Hepatocyte (in vitro differentiated cells): ENCODE results near the gene ZIM2. TPM values are rescaled to one million over a fixed set of nuclear protein-coding genes. Genes with fewer than 3 reads are reported as not detected.

ENCODE experiments used
- DNase-seq: peaks from one replicate; pipeline ENCODE4 v3.0.0-alpha.2; 2016; ENCODE audit warnings: low spot score
- H2AFZ ChIP-seq: fragments of 200-600 bp; sonication (generic); 2 replicates; pipeline ENCODE4 v1.6.0; 2016; ENCODE audit warnings: antibody characterized with exemption, mild to moderate bottlenecking
- H3K27ac ChIP-seq: fragments of 200-600 bp; sonication (generic); 2 replicates; pipeline ENCODE4 v1.5.1; 2016; ENCODE audit warnings: mild to moderate bottlenecking
- H3K27me3 ChIP-seq: fragments of 200-600 bp; sonication (generic); 2 replicates; pipeline ENCODE4 v1.6.1; 2016
- H3K36me3 ChIP-seq: fragments of 200-600 bp; sonication (generic); replicated peaks from 2 replicates; pipeline ENCODE4 v1.5.1; 2016; ENCODE audit warnings: low read depth; ENCODE audit not compliant: insufficient read depth
- H3K4me1 ChIP-seq: fragments of 200-600 bp; sonication (generic); 2 replicates; pipeline ENCODE4 v1.5.1; 2016; ENCODE audit warnings: mild to moderate bottlenecking, moderate library complexity; ENCODE audit not compliant: insufficient read depth
- H3K4me2 ChIP-seq: fragments of 200-600 bp; sonication (generic); 2 replicates; pipeline ENCODE4 v1.6.0; 2016
- H3K4me3 ChIP-seq: fragments of 200-600 bp; sonication (generic); 2 replicates; pipeline ENCODE4 v1.5.1; 2016; ENCODE audit warnings: mild to moderate bottlenecking
- H3K79me2 ChIP-seq: fragments of 200-600 bp; sonication (generic); 2 replicates; pipeline ENCODE4 v1.6.0; 2017; ENCODE audit warnings: mild to moderate bottlenecking
- H3K9me2 ChIP-seq: fragments of 200-600 bp; sonication (generic); replicated peaks from 2 replicates; pipeline ENCODE4 v1.6.0; 2017; ENCODE audit warnings: mild to moderate bottlenecking; ENCODE audit not compliant: insufficient read depth
- H3K9me3 ChIP-seq: fragments of 200-600 bp; sonication (generic); 2 replicates; pipeline ENCODE4 v1.5.1; 2016; ENCODE audit warnings: low read depth, mild to moderate bottlenecking
- H4K20me1 ChIP-seq: fragments of 200-600 bp; sonication (generic); 2 replicates; pipeline ENCODE4 v1.6.0; 2016; ENCODE audit warnings: mild to moderate bottlenecking; ENCODE audit not compliant: insufficient read depth, poor library complexity, severe bottlenecking
- EZH2 ChIP-seq: fragments of 200-600 bp; sonication (generic); IDR thresholded peaks from 2 replicates; pipeline ENCODE4 v1.6.1; 2016; ENCODE audit warnings: antibody characterized with exemption, mild to moderate bottlenecking, borderline replicate concordance
- EZH2phosphoT487 ChIP-seq: fragments of 200-600 bp; sonication (generic); IDR thresholded peaks from one replicate; pipeline ENCODE4 v1.6.1; 2018; ENCODE audit warnings: antibody characterized with exemption, mild to moderate bottlenecking, low read depth, moderate library complexity; ENCODE audit not compliant: unreplicated experiment, severe bottlenecking
- WGBS: methylation state at CpG from one replicate; pipeline ENCODE4 v1.1.6; 2016; ENCODE audit warnings: low lambda C conversion rate; ENCODE audit errors: missing lambda C conversion rate; 5-methylcytosine and 5-hydroxymethylcytosine counted together
- polyA plus RNA-seq: library from polyadenylated mRNA; unstranded; fragments of >200 nt; fragmentation: Nextera tagmentation; extraction: Ambion mirVana; gene quantifications from 2 replicates; pipeline ENCODE4 v1.2.1, GENCODE V29; 2016
- total RNA-seq: library from RNA; depleted of rRNA; stranded (reverse); fragments of >200 nt; gene quantifications from 2 replicates; pipeline ENCODE4 v1.2.3, GENCODE V29; 2014
- TF ChIP-seq, protein P1 (sequence below): fragments of 200-600 bp; sonication (generic); IDR thresholded peaks from 2 replicates; pipeline ENCODE4 v1.5.1; 2016; ENCODE audit warnings: antibody characterized with exemption, mild to moderate bottlenecking; ENCODE audit not compliant: poor library complexity

ZIM2 gene
- total and polyA plus RNA-seq, 2 experiments from 2014 or later: not detected

DNA sequence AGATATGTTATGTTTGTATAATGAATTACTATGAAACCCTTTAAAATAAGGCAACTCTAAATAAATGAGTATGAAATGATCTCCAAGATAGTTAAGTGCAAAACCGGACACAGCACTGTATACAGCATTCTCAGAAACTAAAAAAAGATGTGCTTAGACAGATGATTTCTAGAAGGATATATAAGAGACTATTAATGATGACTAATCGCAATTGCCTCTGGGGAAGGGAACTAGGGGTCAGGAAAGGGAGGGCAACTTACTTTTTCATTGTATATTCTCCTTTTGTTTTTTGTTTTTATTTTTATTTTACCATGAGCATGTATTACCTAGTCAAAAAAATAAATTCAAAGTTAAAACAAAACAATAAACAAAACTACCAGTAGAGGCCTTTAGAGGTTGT, 12.8 kb downstream of the ZIM2 start:
- no peaks in the 10 kb centered on the region for H3K9me3 ChIP-seq
- H3K4me1 ChIP-seq: no peaks in the 10 kb centered on the region
- no peak overlapping the region for H3K4me2 ChIP-seq
- H3K9me2 ChIP-seq: no peaks in the 10 kb centered on the region
- no peak for DNase-seq
- no peaks in the 10 kb centered on the region for H3K36me3 ChIP-seq
- no peak overlapping the region for H3K27ac ChIP-seq
- H3K27me3 ChIP-seq: no peaks in the 10 kb centered on the region
- no peak overlapping the region for H3K4me3 ChIP-seq
- WGBS: 49% methylated on average over 2 of the region's 2 CpGs
- no peak overlapping the region for H2AFZ ChIP-seq
- no peaks in the 10 kb centered on the region for H4K20me1 ChIP-seq
- H3K79me2 ChIP-seq: no peaks in the 10 kb centered on the region
- TF ChIP-seq EZH2 (no peak), EZH2phosphoT487 (no peak)
- TF ChIP-seq, protein P1, sequence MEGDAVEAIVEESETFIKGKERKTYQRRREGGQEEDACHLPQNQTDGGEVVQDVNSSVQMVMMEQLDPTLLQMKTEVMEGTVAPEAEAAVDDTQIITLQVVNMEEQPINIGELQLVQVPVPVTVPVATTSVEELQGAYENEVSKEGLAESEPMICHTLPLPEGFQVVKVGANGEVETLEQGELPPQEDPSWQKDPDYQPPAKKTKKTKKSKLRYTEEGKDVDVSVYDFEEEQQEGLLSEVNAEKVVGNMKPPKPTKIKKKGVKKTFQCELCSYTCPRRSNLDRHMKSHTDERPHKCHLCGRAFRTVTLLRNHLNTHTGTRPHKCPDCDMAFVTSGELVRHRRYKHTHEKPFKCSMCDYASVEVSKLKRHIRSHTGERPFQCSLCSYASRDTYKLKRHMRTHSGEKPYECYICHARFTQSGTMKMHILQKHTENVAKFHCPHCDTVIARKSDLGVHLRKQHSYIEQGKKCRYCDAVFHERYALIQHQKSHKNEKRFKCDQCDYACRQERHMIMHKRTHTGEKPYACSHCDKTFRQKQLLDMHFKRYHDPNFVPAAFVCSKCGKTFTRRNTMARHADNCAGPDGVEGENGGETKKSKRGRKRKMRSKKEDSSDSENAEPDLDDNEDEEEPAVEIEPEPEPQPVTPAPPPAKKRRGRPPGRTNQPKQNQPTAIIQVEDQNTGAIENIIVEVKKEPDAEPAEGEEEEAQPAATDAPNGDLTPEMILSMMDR: no peak

DNA sequence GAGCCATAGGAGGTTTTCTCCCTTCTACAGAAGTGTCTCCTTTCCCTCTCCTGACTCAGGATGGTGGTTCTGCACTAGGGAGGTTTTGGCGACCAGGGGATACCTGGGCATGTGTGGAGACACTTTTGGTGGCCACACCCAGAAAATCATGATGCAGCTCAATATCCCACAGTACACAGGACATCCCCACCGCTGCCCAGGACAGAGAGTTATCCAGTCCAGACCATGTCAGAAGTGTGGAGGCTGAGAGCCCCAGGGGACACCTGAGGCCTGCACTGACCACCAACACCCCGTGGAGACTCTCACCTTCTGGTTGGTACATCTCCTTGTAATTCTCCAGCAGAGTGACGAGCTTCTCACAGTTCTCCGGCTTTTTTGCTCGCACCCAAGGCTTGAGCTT, 16.6 kb downstream of the ZIM2 start:
- 66% methylated on average over 6 of the region's 6 CpGs for WGBS
- H3K79me2 ChIP-seq: no peaks in the 10 kb centered on the region
- H3K9me3 ChIP-seq: no peaks in the 10 kb centered on the region
- TF ChIP-seq EZH2 (no peak), EZH2phosphoT487 (no peak)
- TF ChIP-seq, protein P1: no peak
- H3K4me1 ChIP-seq: no peaks in the 10 kb centered on the region
- H3K27ac ChIP-seq: no peak overlapping the region
- no peaks in the 10 kb centered on the region for H4K20me1 ChIP-seq
- no peaks in the 10 kb centered on the region for H3K36me3 ChIP-seq
- no peak overlapping the region for H3K4me2 ChIP-seq
- no peaks in the 10 kb centered on the region for H3K9me2 ChIP-seq
- H2AFZ ChIP-seq: no peak overlapping the region
- no peak overlapping the region for H3K4me3 ChIP-seq
- no peaks in the 10 kb centered on the region for H3K27me3 ChIP-seq
- DNase-seq: no peak

DNA sequence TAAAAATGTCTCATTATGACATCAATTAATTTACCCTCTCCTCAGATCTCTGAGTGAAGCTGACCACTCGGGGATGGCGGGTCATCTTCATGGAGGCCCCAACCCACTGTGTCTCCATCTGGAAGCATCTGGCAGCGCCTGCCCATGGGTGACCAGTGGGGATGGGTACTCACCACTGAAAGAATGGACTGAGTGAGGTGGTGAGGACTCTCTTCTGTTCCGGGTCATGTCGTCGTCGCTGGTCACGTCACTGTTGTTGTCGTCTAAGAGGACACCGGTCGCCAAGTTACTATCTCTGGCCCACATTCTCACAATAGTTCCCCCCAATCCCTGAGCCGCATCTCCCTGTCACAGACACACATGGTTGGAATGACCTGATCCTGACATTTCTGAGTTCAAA, 17.1 kb downstream of the ZIM2 start:
- no peak for TF ChIP-seq EZH2phosphoT487
- no peak for TF ChIP-seq EZH2
- Histone ChIP-seq H3K9me3 (no peaks in the 10 kb centered on the region), H3K4me3 (no peak overlapping the region), H3K9me2 (no peaks in the 10 kb centered on the region), H3K27me3 (no peaks in the 10 kb centered on the region), H3K4me1 (no peaks in the 10 kb centered on the region), H4K20me1 (no peaks in the 10 kb centered on the region), H3K4me2 (no peak overlapping the region), H3K27ac (no peak overlapping the region), H2AFZ (no peak overlapping the region), H3K36me3 (no peaks in the 10 kb centered on the region), H3K79me2 (no peaks in the 10 kb centered on the region)
- 87% methylated on average over 12 of the region's 12 CpGs for WGBS
- no peak for DNase-seq

DNA sequence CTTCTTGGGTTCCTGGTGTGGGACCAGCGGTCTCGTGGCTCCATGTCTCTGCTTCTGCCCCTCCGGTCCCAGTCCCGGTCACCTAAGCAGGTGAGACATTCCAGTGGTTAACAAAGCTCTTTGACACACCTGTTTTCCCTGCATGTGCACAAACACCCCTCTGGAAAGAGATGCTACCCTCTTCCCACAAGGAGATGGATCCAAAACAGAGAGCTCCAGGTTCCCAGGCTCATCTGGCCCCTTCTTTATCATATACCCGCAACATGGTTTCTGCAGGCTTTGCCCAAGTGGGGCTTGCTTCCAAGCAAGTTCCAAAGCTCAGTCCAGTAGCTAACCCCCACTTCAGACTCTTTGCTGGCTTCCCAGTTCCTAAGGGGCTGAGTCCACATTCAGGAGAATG, 17.8 kb downstream of the ZIM2 start:
- Histone ChIP-seq H3K36me3 (no peaks in the 10 kb centered on the region), H3K4me2 (no peak overlapping the region), H3K27me3 (no peaks in the 10 kb centered on the region), H3K27ac (no peak overlapping the region), H3K4me1 (no peaks in the 10 kb centered on the region), H3K9me3 (no peaks in the 10 kb centered on the region), H3K79me2 (no peaks in the 10 kb centered on the region), H3K4me3 (no peak overlapping the region), H2AFZ (no peak overlapping the region), H3K9me2 (no peaks in the 10 kb centered on the region), H4K20me1 (no peaks in the 10 kb centered on the region)
- TF ChIP-seq EZH2phosphoT487: no peak
- TF ChIP-seq EZH2: no peak
- TF ChIP-seq, protein P1: no peak
- 82% methylated on average over 5 of the region's 5 CpGs for WGBS
- DNase-seq: no peak
